HEK293 (cell line): Measurements from ENCODE around the gene GABRD.

Experiments
- CTCF ChIA-PET: fragments of 350-600 bp; formaldehyde crosslinking; extraction: SDS; loops from one replicate; lab custom pipeline; 2021; ENCODE audit warnings: antibody characterized with exemption; lab: Yijun Ruan, JAX
- POLR2A ChIA-PET: fragments of 300-600 bp; formaldehyde crosslinking; extraction: SDS; loops from one replicate; lab custom pipeline; 2020; ENCODE audit warnings: antibody characterized with exemption, inconsistent platforms; lab: Yijun Ruan, JAX
- H3K27ac ChIP-seq: fragments of 200-500 bp; sonication (Bioruptor generic); 2 replicates; pipeline ENCODE4 v1.5.1; 2014; ENCODE audit warnings: low read depth, low read length, control low read depth, inconsistent platforms; ENCODE audit errors: extremely low read depth
- H3K36me3 ChIP-seq, 2 experiments: fragments of 200-500 bp in 1 of 2; sonication (Bioruptor generic) in 1 of 2; 1 replicate in 1 of 2; 2 replicates in 1 of 2; pipeline ENCODE4 v1.5.1; 2014 to 2017; ENCODE audit warnings: inconsistent platforms in 2 of 2, low read length in 2 of 2; ENCODE audit not compliant: control insufficient read depth in 2 of 2, insufficient read depth in 1 of 2
- H3K4me1 ChIP-seq: fragments of 200-500 bp; sonication (Bioruptor generic); 2 replicates; pipeline ENCODE4 v1.5.1; 2014; ENCODE audit warnings: mild to moderate bottlenecking, low read length, inconsistent platforms; ENCODE audit not compliant: control insufficient read depth, insufficient read depth
- H3K4me3 ChIP-seq: 2 replicates; pipeline ENCODE4 v1.5.1; 2011; ENCODE audit warnings: low read depth, mild to moderate bottlenecking, control low read depth, low read length, moderate library complexity
- H3K9me3 ChIP-seq: fragments of 200-500 bp; sonication (Bioruptor generic); 2 replicates; pipeline ENCODE4 v1.5.1; 2014; ENCODE audit warnings: low read depth, low read length, inconsistent platforms; ENCODE audit not compliant: control insufficient read depth, insufficient read depth
- ATF2 ChIP-seq: fragments of 450-650 bp; formaldehyde crosslinking; IDR thresholded peaks from 2 replicates; pipeline ENCODE4 v1.5.1; 2016; ENCODE audit warnings: missing biosample characterization, missing genetic modification characterization, low read depth
- GLIS1 ChIP-seq: fragments of 450-650 bp; formaldehyde crosslinking; IDR thresholded peaks from 2 replicates; pipeline ENCODE4 v1.5.1; 2016; ENCODE audit warnings: missing biosample characterization, missing genetic modification characterization
- KLF1 ChIP-seq: fragments of 450-650 bp; formaldehyde crosslinking; IDR thresholded peaks from 2 replicates; pipeline ENCODE4 v1.5.1; 2016; ENCODE audit warnings: missing biosample characterization, missing genetic modification characterization
- PRDM10 ChIP-seq: fragments of 450-650 bp; formaldehyde crosslinking; IDR thresholded peaks from 2 replicates; pipeline ENCODE4 v1.5.1; 2016; ENCODE audit warnings: missing biosample characterization, missing genetic modification characterization
- PRDM2 ChIP-seq: fragments of 450-650 bp; formaldehyde crosslinking; IDR thresholded peaks from 2 replicates; pipeline ENCODE4 v1.5.1; 2016; ENCODE audit warnings: missing biosample characterization, missing genetic modification characterization, borderline replicate concordance
- TCF7L2 ChIP-seq: IDR thresholded peaks from 2 replicates; pipeline ENCODE4 v1.6.1; 2011; ENCODE audit warnings: low read depth, mild to moderate bottlenecking, inconsistent platforms, low read length, moderate library complexity, borderline replicate concordance
- ZBTB8A ChIP-seq: fragments of 450-650 bp; formaldehyde crosslinking; IDR thresholded peaks from 2 replicates; pipeline ENCODE4 v1.5.1; 2016; ENCODE audit warnings: missing biosample characterization, missing genetic modification characterization
- ZNF10 ChIP-seq: fragments of 450-650 bp; formaldehyde crosslinking; IDR thresholded peaks from 2 replicates; pipeline ENCODE4 v1.5.1; 2017; ENCODE audit warnings: missing biosample characterization, missing genetic modification characterization
- ZNF133 ChIP-seq: fragments of 450-650 bp; formaldehyde crosslinking; IDR thresholded peaks from 2 replicates; pipeline ENCODE4 v1.5.1; 2016; ENCODE audit warnings: missing biosample characterization, missing genetic modification characterization
- ZNF146 ChIP-seq: fragments of 450-650 bp; formaldehyde crosslinking; IDR thresholded peaks from 2 replicates; pipeline ENCODE4 v1.5.1; 2016; ENCODE audit warnings: missing biosample characterization, missing genetic modification characterization
- ZNF350 ChIP-seq: fragments of 450-650 bp; formaldehyde crosslinking; IDR thresholded peaks from 2 replicates; pipeline ENCODE4 v1.5.0; 2017; ENCODE audit warnings: missing biosample characterization, mild to moderate bottlenecking, missing genetic modification characterization
- ZNF600 ChIP-seq: fragments of 450-650 bp; formaldehyde crosslinking; IDR thresholded peaks from 2 replicates; pipeline ENCODE4 v1.5.1; 2016; ENCODE audit warnings: missing biosample characterization, missing genetic modification characterization
- ZNF626 ChIP-seq: fragments of 450-650 bp; sonication (Bioruptor Pico); formaldehyde crosslinking; IDR thresholded peaks from 2 replicates; pipeline ENCODE4 v1.5.1; 2018; ENCODE audit warnings: missing biosample characterization, missing genetic modification characterization, inconsistent platforms
- ZNF792 ChIP-seq: fragments of 450-650 bp; formaldehyde crosslinking; IDR thresholded peaks from 2 replicates; pipeline ENCODE4 v1.5.1; 2016; ENCODE audit warnings: missing biosample characterization, missing genetic modification characterization
- ZSCAN16 ChIP-seq: fragments of 450-650 bp; formaldehyde crosslinking; IDR thresholded peaks from 2 replicates; pipeline ENCODE4 v1.5.1; 2016; ENCODE audit warnings: missing biosample characterization, missing genetic modification characterization

Gene GABRD

DNA sequence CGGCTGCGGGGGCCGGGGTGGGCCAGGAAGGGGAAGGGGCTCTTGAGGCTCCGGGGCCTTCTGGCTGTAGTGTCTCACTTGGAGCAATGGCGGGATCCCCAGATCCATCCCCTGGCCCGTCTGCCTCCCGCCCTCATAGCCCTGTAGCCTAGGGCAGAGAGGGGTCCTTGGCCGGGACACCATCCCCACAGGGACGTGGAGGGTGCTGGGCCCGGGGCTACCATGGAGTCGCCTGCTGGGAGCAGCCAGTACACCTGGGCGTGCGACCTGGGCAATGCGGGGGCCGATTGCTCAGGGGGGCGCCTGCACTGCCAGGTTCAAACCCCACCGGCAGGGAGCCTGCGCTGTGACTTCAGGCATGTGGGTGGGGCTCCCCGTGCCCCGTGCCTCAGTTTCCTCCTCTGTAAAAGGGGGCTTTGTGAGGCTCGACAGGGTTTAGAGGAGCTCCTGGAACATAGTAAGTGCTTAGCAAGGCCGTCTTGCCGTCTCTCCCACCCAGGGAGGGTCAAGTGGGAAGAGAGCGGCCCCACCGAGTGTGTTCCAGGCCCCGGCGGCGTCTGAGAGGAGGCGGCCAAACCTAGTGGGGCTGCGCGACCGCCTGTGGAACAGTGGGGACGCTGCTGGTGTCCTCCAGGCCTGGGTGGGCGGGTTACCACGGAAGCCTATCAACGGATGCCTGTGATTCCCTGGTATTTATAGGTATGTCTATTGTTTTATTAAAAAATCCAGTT is 51.8 kb downstream of the GABRD start:
- Histone ChIP-seq H3K4me3 (no peak overlapping the region), H3K27ac (no peak overlapping the region), H3K36me3 (peaks cover 0 to 47% of the 10 kb centered on the region in 2 experiments; a peak in 1 of 3 replicates), H3K4me1 (no peaks in the 10 kb centered on the region), H3K9me3 (no peaks in the 10 kb centered on the region)
- no peak for TF ChIP-seq PRDM10
- no peak for TF ChIP-seq ZNF350 (tag by site-specific recombination)
- TF ChIP-seq PRDM2 = no peak
- TF ChIP-seq ZSCAN16 (tag by site-specific recombination) = no peak
- no peak for TF ChIP-seq ZNF10
- TF ChIP-seq GLIS1 = no peak
- TF ChIP-seq ZBTB8A (tag by site-specific recombination) = no peak
- no peak for TF ChIP-seq KLF1
- no peak for TF ChIP-seq ZNF146 (tag by site-specific recombination)
- no peak for TF ChIP-seq ZNF626 (tag by site-specific recombination)
- no peak for TF ChIP-seq ZNF600 (tag by site-specific recombination)
- TF ChIP-seq ATF2 (tag by site-specific recombination) = no peak
- TF ChIP-seq ZNF792 (tag by site-specific recombination) = no peak
- TF ChIP-seq TCF7L2 = no peak
- no peak for TF ChIP-seq ZNF133
- POLR2A ChIA-PET = no interaction called here
- CTCF ChIA-PET = interaction anchor here (0.7 kb wide), 2 partner anchors 12 to 15 kb away, joined by 3 to 6 read pairs; no protein-coding TSS in a partner anchor
